HFF-Myc (cell line): ENCODE data around the gene SORL1.

ENCODE experiments used
- DNase-seq: peaks from one replicate; pipeline ENCODE4 v3.0.0-alpha.2; 2011; ENCODE audit warnings: low read depth; ENCODE audit errors: extremely low read depth
- H3K4me3 ChIP-seq: replicated peaks from 2 replicates; pipeline ENCODE4 v1.5.1; 2011; ENCODE audit warnings: low read depth, mild to moderate bottlenecking, control low read depth, low read length
- CTCF ChIP-seq: IDR thresholded peaks from 2 replicates; pipeline ENCODE4 v1.5.1; 2012; ENCODE audit warnings: mild to moderate bottlenecking, low read depth, low read length, control low read depth; ENCODE audit errors: missing control alignments

Gene SORL1

DNA sequence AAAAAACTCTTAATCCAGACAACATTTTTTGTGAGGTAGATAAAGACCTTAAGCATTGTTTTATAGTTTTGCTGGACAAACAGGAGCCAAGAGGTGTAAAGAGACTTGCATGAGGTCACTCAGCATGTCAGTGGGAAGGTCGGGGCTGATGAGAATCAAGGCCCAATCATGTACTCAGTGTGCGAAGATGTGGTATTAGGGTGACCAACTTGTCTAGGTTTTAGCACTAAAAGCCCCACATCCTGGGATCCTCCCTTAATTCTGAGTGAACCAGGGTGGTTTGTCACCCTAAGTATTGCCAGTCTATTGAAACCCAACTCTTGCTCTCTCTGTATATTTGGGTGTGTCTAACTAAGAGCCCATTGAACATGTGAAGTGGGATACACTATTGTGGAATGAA lies 20.2 kb downstream of the SORL1 start:
- no peak for TF ChIP-seq CTCF
- no peak overlapping the region for H3K4me3 ChIP-seq

GRCh38 chr11:121473064-121473777 lies 21.1 kb downstream of the SORL1 start:
- DNase-seq, result no peak
- H3K4me3 ChIP-seq, result no peak overlapping the region
- no peak for TF ChIP-seq CTCF

More for the DNA sequence above, 20.2 kb downstream of the SORL1 start:
- DNase-seq, result no peak

- TF ChIP-seq CTCF, result no peak
- DNase-seq, result no peak
- no peak overlapping the region for H3K4me3 ChIP-seq
Observed at GRCh38 chr11:121474680-121475079, 22.6 kb downstream of the SORL1 start.

DNA sequence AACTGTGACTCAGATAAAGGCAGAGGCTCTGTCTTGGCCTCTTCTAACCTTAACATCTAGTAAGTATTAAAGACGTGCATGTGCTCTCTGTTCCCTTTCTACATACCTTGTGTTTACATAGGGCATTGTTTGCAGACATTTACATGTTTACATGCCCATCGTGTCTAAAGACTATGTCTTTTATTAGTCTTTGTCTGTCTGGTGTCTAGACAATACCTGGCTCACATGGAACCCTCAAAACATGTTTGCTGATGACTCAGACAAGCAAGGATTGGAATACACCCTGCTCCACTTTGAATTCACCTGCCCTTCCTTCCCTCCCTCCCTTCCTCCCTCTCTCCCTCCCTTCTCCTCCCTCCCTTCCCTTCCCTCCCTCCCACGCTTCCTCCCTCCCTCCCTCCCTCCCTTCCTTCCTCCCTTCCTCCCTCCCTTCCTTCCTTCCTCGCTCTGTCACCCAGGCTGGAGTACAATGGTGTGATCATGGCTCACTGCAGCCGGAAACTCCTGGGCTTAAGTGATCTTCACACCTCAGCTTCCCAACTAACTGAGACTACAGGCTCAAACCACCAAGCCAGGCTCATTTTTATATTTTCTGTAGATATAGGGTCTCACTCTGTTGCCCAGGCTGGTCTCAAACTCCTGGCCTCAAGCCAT lies 24.4 kb downstream of the SORL1 start:
- DNase-seq, result no peak
- TF ChIP-seq CTCF, result no peak
- no peak overlapping the region for H3K4me3 ChIP-seq

DNA sequence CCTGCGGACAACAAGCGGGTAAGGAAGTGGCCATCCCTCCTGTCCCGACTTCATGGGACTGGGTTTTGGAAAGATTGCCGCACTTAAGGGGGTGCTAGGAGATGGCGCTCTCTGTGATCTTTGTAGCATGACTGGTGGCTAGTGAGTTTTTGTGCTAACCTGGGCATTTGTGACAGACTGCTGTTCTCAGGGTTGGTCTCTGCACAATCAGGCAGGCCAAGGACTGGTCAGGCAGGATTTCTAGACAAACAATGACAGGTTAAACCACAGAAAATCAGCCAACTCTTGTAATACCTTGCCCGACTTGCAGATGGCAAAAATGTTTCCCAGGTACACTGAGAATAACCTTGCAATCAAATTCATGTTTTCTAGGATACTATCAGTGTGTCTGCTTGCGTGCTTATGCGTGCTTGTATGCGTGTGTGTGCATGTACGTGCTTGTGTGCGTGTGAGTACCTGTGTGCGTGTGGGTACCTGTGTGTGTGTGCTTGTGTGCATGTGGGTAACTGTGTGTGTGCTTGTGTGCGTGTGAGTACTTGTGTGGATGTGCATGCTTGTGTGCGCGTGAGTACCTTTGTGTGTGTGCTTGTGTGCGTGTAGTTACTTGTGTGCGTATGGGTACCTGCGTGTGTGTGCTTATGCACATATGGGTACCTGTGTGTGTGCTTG lies 26.2 kb downstream of the SORL1 start:
- no peak overlapping the region for H3K4me3 ChIP-seq

More for the DNA sequence above, 26.2 kb downstream of the SORL1 start:
- no peak for DNase-seq
- TF ChIP-seq CTCF, result no peak
